ENCODE measurements around the gene CD300LB. TPM values are rescaled to one million over a fixed set of nuclear protein-coding genes. Genes with fewer than 3 reads are reported as not detected.

Gene CD300LB
- total RNA-seq, result not detected in 2 replicates

GRCh38 chr17:74531231-74531761 is at the start of gene CD300LB:
Gene CD300LB (minus strand): TSS chr17:74531475. CDS start chr17:74531350, 125 bp downstream.

GRCh38 chr17:74567397-74567796 is 36.1 kb upstream of the CD300LB start, which contains the start of gene CD300H:
Gene CD300H (minus strand): TSS chr17:74567509.

GRCh38 chr17:74545843-74546230 is 14.6 kb upstream of the CD300LB start, which contains the start of gene CD300C:
Gene CD300C (minus strand): TSS chr17:74546115. CDS start chr17:74545782, 333 bp downstream.

Other genes starting within 250 kb of the CD300LB start
- gene KIF19, start 205.2 kb downstream of the CD300LB start, total RNA-seq, result not detected in 2 replicates
- not detected in 2 replicates for gene BTBD17, start 169.6 kb downstream of the CD300LB start, total RNA-seq
- gene GPR142, start 164.0 kb downstream of the CD300LB start, total RNA-seq, result not detected in 2 replicates
- 0.20 and 0.37 TPM in 2 replicates for gene GPRC5C, start 99.4 kb downstream of the CD300LB start, total RNA-seq
- not detected in 2 replicates for gene CD300A, start 64.8 kb downstream of the CD300LB start, total RNA-seq
- not detected in 2 replicates for gene CD300C, start 14.6 kb upstream of the CD300LB start, total RNA-seq
- gene CD300H, start 36.0 kb upstream of the CD300LB start, total RNA-seq, result not detected in 2 replicates
- not detected in 2 replicates for gene CD300LD, start 60.8 kb upstream of the CD300LB start, total RNA-seq
- not detected in 2 replicates for gene CD300E, start 92.3 kb upstream of the CD300LB start, total RNA-seq
- gene CD300LF, start 181.4 kb upstream of the CD300LB start, total RNA-seq, result not detected in 2 replicates
- under 0.01 and 0.20 TPM in 2 replicates for gene RAB37, start 205.8 kb upstream of the CD300LB start, total RNA-seq
- 12.1 and 22.7 TPM in 2 replicates for gene NHERF1, start 217.2 kb upstream of the CD300LB start, total RNA-seq
- gene NAT9, start 244.9 kb upstream of the CD300LB start, total RNA-seq, result 22.4 and 26.4 TPM in 2 replicates